ENCODE data around the gene ANXA6. TPM values are rescaled to one million over a fixed set of nuclear protein-coding genes. Genes with fewer than 3 reads are reported as not detected.
A peak's percentile ranks its signal among the peaks of the same experiment; 100 is the strongest.
"Not testable (repeated sequence)": the region's sequence is repeated elsewhere in the genome, so short reads cannot be mapped to it uniquely, and the experiment has no call there.

ANXA6 gene
- total and polyA plus RNA-seq, 7 experiments from 2014 or later, result 212 to 512 (median 272) TPM

DNA sequence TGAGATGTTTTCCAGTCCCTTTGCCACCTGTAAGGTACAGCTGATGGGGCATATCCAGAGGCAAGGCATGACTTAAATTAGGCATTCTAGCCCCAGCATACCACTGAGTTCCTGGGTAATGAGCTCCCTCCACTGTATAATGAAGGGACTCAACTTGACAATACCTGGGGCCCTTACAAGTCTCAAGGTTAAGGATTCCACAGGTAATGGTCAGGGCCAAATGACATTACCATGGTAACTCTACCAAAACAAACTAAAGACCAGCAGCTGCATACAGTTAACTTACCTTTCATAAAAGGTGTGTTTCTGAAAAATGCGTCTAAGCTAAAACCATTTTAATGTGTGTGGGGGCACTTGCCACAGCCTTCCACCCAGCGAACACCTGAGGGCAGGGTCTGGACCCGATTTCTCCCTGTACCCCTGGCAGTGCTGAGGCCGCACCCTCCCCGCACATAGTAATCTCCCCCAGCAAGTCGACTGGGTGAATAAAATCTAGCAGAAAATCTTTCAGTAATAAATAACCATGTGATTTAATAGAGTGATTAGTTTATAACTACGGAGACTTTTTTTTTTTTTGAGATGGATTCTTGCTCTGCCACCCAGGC, 42.1 kb upstream of the ANXA6 start:
- Mint-ChIP-seq H3K27ac (peak overlapping the region in 8 of 9 donors; percentile 45 to 86 (median 80)), H3K4me1 (peaks cover 25 to 71% (median 64%) of the 10 kb centered on the region in 7 donors), H3K27me3 (no peaks in the 10 kb centered on the region), H3K4me3 (no peak overlapping the region), H3K36me3 (peaks cover 17 to 62% (median 53%) of the 10 kb centered on the region in 5 donors), H3K9me3 (no peaks in the 10 kb centered on the region)
- peaks cover 27 to 31% of the 10 kb centered on the region in 2 donors for H3K4me1 ChIP-seq (ENCODE audit: control insufficient read depth in 2 of 2, insufficient read depth in 2 of 2, low read length in 2 of 2)
- intact Hi-C loops (cut with micrococcal nuclease), result loop anchor here in 1 of 2 donors (5.0 kb wide), 1 partner anchor 33 kb away; no protein-coding TSS in a partner anchor
- ChIA-PET CTCF (interaction anchor here (1.0 kb wide), 1 partner anchor 84 kb away, joined by 3 read pairs; no protein-coding TSS in a partner anchor), POLR2A (interaction anchor here (0.6 to 1.2 kb wide), 2 partner anchors 14 to 82 kb away, joined by 3 to 4 read pairs; no protein-coding TSS in a partner anchor)
- no peak for ATAC-seq
- H3K9me3 ChIP-seq (ENCODE audit: control insufficient read depth in 2 of 3, low read length in 3 of 3), result no peaks in the 10 kb centered on the region
- peaks cover 0 to 59% (median 12%) of the 10 kb centered on the region in 3 experiments for H3K36me3 ChIP-seq (ENCODE audit: control insufficient read depth in 2 of 3, insufficient read depth in 3 of 3, low read length in 3 of 3)
- no peaks in the 10 kb centered on the region for H3K27me3 ChIP-seq (ENCODE audit: control insufficient read depth in 2 of 2, insufficient read depth in 2 of 2, low read length in 2 of 2)
- peak overlapping the region; percentile 3 for H3K27ac ChIP-seq (ENCODE audit: low read depth, low read length)
- H3K4me3 ChIP-seq (ENCODE audit: low read length), result no peak overlapping the region
- DNase-seq, result no peak

DNA sequence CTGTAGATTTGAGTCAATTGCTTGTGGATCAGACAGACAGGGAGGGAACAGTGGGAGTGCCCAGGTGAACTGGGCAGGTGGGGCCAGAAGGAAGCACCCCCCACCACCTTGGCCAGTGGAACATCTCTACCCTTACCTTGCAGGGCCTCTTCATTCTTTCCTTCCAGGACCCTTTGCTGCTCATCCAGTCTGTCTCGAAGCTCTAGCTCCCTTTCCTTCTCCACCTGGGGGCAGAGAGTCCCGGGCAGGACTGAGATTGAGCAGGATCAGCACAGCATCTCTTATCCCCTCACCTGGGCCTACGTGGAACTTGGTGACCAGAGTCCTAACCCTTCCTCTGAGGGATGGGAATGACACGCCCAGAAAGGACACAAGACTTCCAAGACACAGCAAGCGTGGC, 41.3 kb upstream of the ANXA6 start:
- no peak for DNase-seq
- peaks cover 30 to 70% (median 64%) of the 10 kb centered on the region in 7 donors for H3K4me1 Mint-ChIP-seq
- no peaks in the 10 kb centered on the region for H3K9me3 ChIP-seq (ENCODE audit: control insufficient read depth in 2 of 3, low read length in 3 of 3)
- no peak overlapping the region for H3K4me3 ChIP-seq (ENCODE audit: low read length)
- H3K36me3 Mint-ChIP-seq, result peaks cover 17 to 68% (median 59%) of the 10 kb centered on the region in 5 donors
- intact Hi-C loops (cut with micrococcal nuclease), result loop anchor here in 1 of 2 donors (5.0 kb wide), 1 partner anchor 33 kb away; no protein-coding TSS in a partner anchor
- peaks cover 0 to 54% (median 12%) of the 10 kb centered on the region in 3 experiments for H3K36me3 ChIP-seq (ENCODE audit: control insufficient read depth in 2 of 3, insufficient read depth in 3 of 3, low read length in 3 of 3)
- H3K4me1 ChIP-seq (ENCODE audit: control insufficient read depth in 2 of 2, insufficient read depth in 2 of 2, low read length in 2 of 2), result peaks cover 27 to 31% of the 10 kb centered on the region in 2 donors
- peak overlapping the region; percentile 20 for H3K27ac ChIP-seq (ENCODE audit: low read depth, low read length)
- POLR2A ChIA-PET, result interaction anchor here (1.2 kb wide), 1 partner anchor 15 kb away, joined by 3 read pairs; no protein-coding TSS in a partner anchor
- H3K27me3 ChIP-seq (ENCODE audit: control insufficient read depth in 2 of 2, insufficient read depth in 2 of 2, low read length in 2 of 2), result no peaks in the 10 kb centered on the region
- no peaks in the 10 kb centered on the region for H3K27me3 Mint-ChIP-seq
- no peak for ATAC-seq
- CTCF ChIA-PET, result interaction anchor here (1.0 kb wide), 1 partner anchor 83 kb away, joined by 3 read pairs; no protein-coding TSS in a partner anchor
- H3K4me3 Mint-ChIP-seq, result no peak overlapping the region
- peak overlapping the region in 8 of 9 donors; percentile 45 to 86 (median 80) for H3K27ac Mint-ChIP-seq
- peaks cover 0 to 3% (median 0%) of the 10 kb centered on the region in 11 donors for H3K9me3 Mint-ChIP-seq

DNA sequence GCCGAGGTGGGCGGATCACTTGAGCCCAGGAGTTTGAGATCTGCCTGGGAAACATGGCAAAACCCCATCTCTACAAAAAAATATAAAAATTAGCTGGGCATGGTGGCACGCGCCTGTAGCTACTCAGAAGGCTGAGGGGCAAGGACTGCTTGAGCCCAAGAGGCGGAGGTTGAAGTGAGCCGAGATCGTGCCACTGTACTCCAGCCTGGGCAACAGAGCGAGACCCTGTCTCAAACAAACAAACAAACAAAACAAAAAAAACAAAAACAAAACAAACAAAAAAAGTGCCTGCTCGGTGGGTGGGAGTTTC, 39.7 kb upstream of the ANXA6 start:
- H3K9me3 Mint-ChIP-seq; POLR2A ChIA-PET; H3K27ac ChIP-seq (ENCODE audit: low read depth, low read length); H3K27me3 ChIP-seq (ENCODE audit: control insufficient read depth in 2 of 2, insufficient read depth in 2 of 2, low read length in 2 of 2); CTCF ChIA-PET; H3K9me3 ChIP-seq (ENCODE audit: control insufficient read depth in 2 of 3, low read length in 3 of 3); H3K27me3 Mint-ChIP-seq; ATAC-seq; H3K4me3 ChIP-seq (ENCODE audit: low read length): not testable (repeated sequence)
- peaks cover 17 to 75% (median 69%) of the 10 kb centered on the region in 5 donors for H3K36me3 Mint-ChIP-seq
- peak overlapping the region in 8 of 9 donors; percentile 35 to 91 (median 74) for H3K27ac Mint-ChIP-seq
- peaks cover 0 to 51% (median 12%) of the 10 kb centered on the region in 3 experiments for H3K36me3 ChIP-seq (ENCODE audit: control insufficient read depth in 2 of 3, insufficient read depth in 3 of 3, low read length in 3 of 3)
- peak overlapping the region in 1 of 10 donors; percentile 12 for H3K4me3 Mint-ChIP-seq
- peak in 1 of 9 donors; percentile 1 for DNase-seq
- peaks cover 29 to 71% (median 67%) of the 10 kb centered on the region in 7 donors for H3K4me1 Mint-ChIP-seq
- intact Hi-C loops (cut with micrococcal nuclease), result loop anchor here (2.0 to 5.0 kb wide), 2 partner anchors 16 to 35 kb away; no protein-coding TSS in a partner anchor
- H3K4me1 ChIP-seq (ENCODE audit: control insufficient read depth in 2 of 2, insufficient read depth in 2 of 2, low read length in 2 of 2), result peaks cover 17 to 21% of the 10 kb centered on the region in 2 donors

DNA sequence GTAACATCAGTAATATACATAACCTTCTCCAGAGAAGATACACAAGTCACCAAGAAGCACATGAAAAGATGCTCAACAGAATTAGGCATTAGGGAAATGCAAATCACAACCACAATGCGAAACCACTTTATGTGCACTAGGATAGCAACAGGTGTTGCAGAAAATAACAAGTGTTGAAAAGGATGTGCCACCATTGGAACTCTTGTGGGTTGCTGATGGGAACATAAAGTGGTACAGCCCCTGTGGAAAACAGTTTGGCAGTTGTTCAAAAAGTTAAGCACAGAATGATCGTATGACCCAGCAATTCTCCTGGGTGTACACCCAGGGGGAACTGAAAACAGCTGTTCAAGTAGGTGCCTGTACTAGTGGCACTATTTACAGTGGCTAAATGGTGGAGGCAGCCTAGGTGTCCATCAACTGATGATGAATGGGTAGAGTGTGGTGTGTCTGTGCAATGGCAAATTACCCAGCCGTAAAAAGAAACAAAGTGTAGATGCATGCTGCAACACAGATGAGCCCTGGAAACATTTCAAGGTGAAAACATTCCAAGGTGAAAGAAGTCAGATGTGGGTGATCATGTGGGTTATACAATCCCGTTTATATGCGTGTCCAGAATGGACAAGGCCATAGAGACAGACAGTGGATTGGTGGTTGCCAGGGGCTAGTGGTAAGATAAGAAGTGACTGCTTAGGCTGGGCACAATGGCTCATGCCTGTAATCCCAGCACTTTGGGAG, 39.1 kb upstream of the ANXA6 start:
- intact Hi-C loops (cut with micrococcal nuclease), result loop anchor here (2.0 to 5.0 kb wide), 2 partner anchors 16 to 36 kb away; no protein-coding TSS in a partner anchor
- POLR2A ChIA-PET, result interaction anchor here (0.5 kb wide), 1 partner anchor 15 kb away, joined by 3 read pairs; no protein-coding TSS in a partner anchor
- CTCF ChIA-PET, result no interaction called here
- peak in 3 of 9 donors; percentile 7 to 36 (median 33) for DNase-seq
- peak overlapping the region in 6 of 10 donors; percentile 9 to 62 (median 30) for H3K4me3 Mint-ChIP-seq
- H3K27me3 ChIP-seq (ENCODE audit: control insufficient read depth in 2 of 2, insufficient read depth in 2 of 2, low read length in 2 of 2), result no peaks in the 10 kb centered on the region
- no peak overlapping the region for H3K4me3 ChIP-seq (ENCODE audit: low read length)
- H3K4me1 Mint-ChIP-seq, result peaks cover 30 to 72% (median 68%) of the 10 kb centered on the region in 7 donors
- H3K27ac ChIP-seq (ENCODE audit: low read depth, low read length), result peak overlapping the region; percentile 58
- peaks cover 0 to 14% (median 8%) of the 10 kb centered on the region in 11 donors for H3K9me3 Mint-ChIP-seq
- no peaks in the 10 kb centered on the region for H3K9me3 ChIP-seq (ENCODE audit: control insufficient read depth in 2 of 3, low read length in 3 of 3)
- peaks cover 0 to 49% (median 12%) of the 10 kb centered on the region in 3 experiments for H3K36me3 ChIP-seq (ENCODE audit: control insufficient read depth in 2 of 3, insufficient read depth in 3 of 3, low read length in 3 of 3)
- no peaks in the 10 kb centered on the region for H3K27me3 Mint-ChIP-seq
- H3K27ac Mint-ChIP-seq, result peak overlapping the region; percentile 6 to 91 (median 79)
- H3K36me3 Mint-ChIP-seq, result peaks cover 17 to 80% (median 75%) of the 10 kb centered on the region in 5 donors
- H3K4me1 ChIP-seq (ENCODE audit: control insufficient read depth in 2 of 2, insufficient read depth in 2 of 2, low read length in 2 of 2), result peaks cover 13 to 21% of the 10 kb centered on the region in 2 donors
- peak; percentile 44 for ATAC-seq

- CTCF ChIA-PET, result interaction anchor here (1.0 kb wide), 2 partner anchors 16 to 31 kb away, joined by 3 to 5 read pairs; no protein-coding TSS in a partner anchor
- intact Hi-C loops (cut with micrococcal nuclease), result loop anchor here (1.0 to 5.0 kb wide), 3 partner anchors 9 to 37 kb away; no protein-coding TSS in a partner anchor
- Histone ChIP-seq H3K4me1 (ENCODE audit: control insufficient read depth in 2 of 2, insufficient read depth in 2 of 2, low read length in 2 of 2) (peaks cover 20 to 21% of the 10 kb centered on the region in 2 donors), H3K27ac (ENCODE audit: low read depth, low read length) (peak overlapping the region; percentile 58), H3K9me3 (ENCODE audit: control insufficient read depth in 2 of 3, low read length in 3 of 3) (no peaks in the 10 kb centered on the region), H3K27me3 (ENCODE audit: control insufficient read depth in 2 of 2, insufficient read depth in 2 of 2, low read length in 2 of 2) (no peaks in the 10 kb centered on the region), H3K4me3 (ENCODE audit: low read length) (no peak overlapping the region), H3K36me3 (ENCODE audit: control insufficient read depth in 2 of 3, insufficient read depth in 3 of 3, low read length in 3 of 3) (peaks cover 4 to 42% (median 7%) of the 10 kb centered on the region in 3 experiments)
- Mint-ChIP-seq H3K4me3 (peak overlapping the region in 9 of 10 donors; percentile 33 to 78 (median 56)), H3K36me3 (peaks cover 21 to 82% (median 76%) of the 10 kb centered on the region in 5 donors), H3K4me1 (peaks cover 28 to 78% (median 72%) of the 10 kb centered on the region in 7 donors), H3K27ac (peak overlapping the region; percentile 6 to 91 (median 76)), H3K9me3 (peaks cover 0 to 25% (median 13%) of the 10 kb centered on the region in 11 donors), H3K27me3 (no peaks in the 10 kb centered on the region)
- POLR2A ChIA-PET, result interaction anchor here (0.9 kb wide), 1 partner anchor 16 kb away, joined by 3 read pairs; no protein-coding TSS in a partner anchor
- ATAC-seq (peak; percentile 47), DNase-seq (peak in 1 of 9 donors; percentile 25)
Observed at GRCh38 chr5:151195622-151196021, 38.0 kb upstream of the ANXA6 start.

DNA sequence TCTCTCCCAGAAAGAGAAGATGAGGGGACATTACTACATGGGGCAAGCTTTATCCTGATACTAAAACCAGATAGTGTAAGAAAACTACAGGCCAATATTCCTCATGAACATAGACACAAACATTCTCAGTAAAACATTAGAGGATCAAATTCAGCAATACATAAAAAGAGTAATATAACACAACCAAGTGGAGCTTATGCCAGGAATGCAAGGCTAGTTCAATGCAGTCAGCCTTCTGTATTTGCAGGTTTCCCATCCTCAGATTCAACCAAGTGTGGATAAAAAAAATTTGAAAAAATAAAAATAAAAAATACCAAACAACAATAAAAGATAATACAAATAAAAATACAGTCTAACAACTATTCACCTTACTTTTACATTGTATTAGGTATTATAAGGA, 35.0 kb upstream of the ANXA6 start:
- H3K27ac ChIP-seq (ENCODE audit: low read depth, low read length), result no peak overlapping the region
- POLR2A ChIA-PET, result interaction anchor here (1.0 to 1.4 kb wide), 4 partner anchors 28 to 60 kb away, joined by 3 to 5 read pairs (median 4); partner anchors contain the start of genes CCDC69 and GM2A
- no peaks in the 10 kb centered on the region for H3K27me3 Mint-ChIP-seq
- DNase-seq, result no peak
- CTCF ChIA-PET, result interaction anchor here (0.7 to 1.4 kb wide), 3 partner anchors 22 to 45 kb away, joined by 3 to 4 read pairs (median 3); no protein-coding TSS in a partner anchor
- peak overlapping the region in 1 of 10 donors; percentile 28 for H3K4me3 Mint-ChIP-seq
- H3K27ac Mint-ChIP-seq, result peak overlapping the region in 3 of 9 donors; percentile 7 to 58 (median 19)
- peaks cover 20 to 21% of the 10 kb centered on the region in 2 donors for H3K4me1 ChIP-seq (ENCODE audit: control insufficient read depth in 2 of 2, insufficient read depth in 2 of 2, low read length in 2 of 2)
- H3K9me3 ChIP-seq (ENCODE audit: control insufficient read depth in 2 of 3, low read length in 3 of 3), result no peaks in the 10 kb centered on the region
- ATAC-seq, result no peak
- peaks cover 3 to 30% (median 10%) of the 10 kb centered on the region in 3 experiments for H3K36me3 ChIP-seq (ENCODE audit: control insufficient read depth in 2 of 3, insufficient read depth in 3 of 3, low read length in 3 of 3)
- H3K4me3 ChIP-seq (ENCODE audit: low read length), result no peak overlapping the region
- H3K4me1 Mint-ChIP-seq, result peaks cover 26 to 86% (median 78%) of the 10 kb centered on the region in 7 donors
- peaks cover 0 to 47% (median 26%) of the 10 kb centered on the region in 11 donors for H3K9me3 Mint-ChIP-seq
- intact Hi-C loops (cut with micrococcal nuclease), result no loop called here
- H3K27me3 ChIP-seq (ENCODE audit: control insufficient read depth in 2 of 2, insufficient read depth in 2 of 2, low read length in 2 of 2), result no peaks in the 10 kb centered on the region
- peaks cover 38 to 88% (median 83%) of the 10 kb centered on the region in 5 donors for H3K36me3 Mint-ChIP-seq

Measured in naive thymus-derived CD4-positive, alpha-beta T cell (primary cell).